GM18499 (cell line): Measurements from ENCODE around the gene KLF2.

Experiments used
- ATAC-seq: cut with Tn5 transposase; IDR thresholded peaks from one replicate; pipeline ENCODE4 v1.9.1; 2021; ENCODE audit warnings: moderate number of reproducible peaks; ENCODE audit not compliant: insufficient read depth, unreplicated experiment

KLF2 gene

DNA sequence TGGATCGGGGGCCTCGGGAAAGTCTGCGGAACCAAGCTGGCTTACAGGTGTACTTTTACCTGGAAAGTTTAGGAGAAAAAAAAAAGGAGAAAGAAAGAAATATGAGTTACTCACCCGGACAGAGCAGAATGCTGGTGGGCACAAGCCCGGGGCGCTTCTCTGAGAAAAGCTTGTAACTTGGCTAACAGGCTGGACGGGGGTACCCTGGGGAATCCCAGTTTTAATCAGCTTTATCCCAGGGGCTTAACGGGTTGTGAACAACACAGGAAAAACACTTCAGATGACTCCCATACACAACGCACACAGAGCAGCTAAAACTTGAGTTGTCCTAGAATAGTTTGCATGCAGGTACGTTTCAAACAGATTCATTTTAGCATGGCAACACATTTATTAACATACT lies 37.3 kb downstream of the KLF2 start:
- no peak for ATAC-seq

DNA sequence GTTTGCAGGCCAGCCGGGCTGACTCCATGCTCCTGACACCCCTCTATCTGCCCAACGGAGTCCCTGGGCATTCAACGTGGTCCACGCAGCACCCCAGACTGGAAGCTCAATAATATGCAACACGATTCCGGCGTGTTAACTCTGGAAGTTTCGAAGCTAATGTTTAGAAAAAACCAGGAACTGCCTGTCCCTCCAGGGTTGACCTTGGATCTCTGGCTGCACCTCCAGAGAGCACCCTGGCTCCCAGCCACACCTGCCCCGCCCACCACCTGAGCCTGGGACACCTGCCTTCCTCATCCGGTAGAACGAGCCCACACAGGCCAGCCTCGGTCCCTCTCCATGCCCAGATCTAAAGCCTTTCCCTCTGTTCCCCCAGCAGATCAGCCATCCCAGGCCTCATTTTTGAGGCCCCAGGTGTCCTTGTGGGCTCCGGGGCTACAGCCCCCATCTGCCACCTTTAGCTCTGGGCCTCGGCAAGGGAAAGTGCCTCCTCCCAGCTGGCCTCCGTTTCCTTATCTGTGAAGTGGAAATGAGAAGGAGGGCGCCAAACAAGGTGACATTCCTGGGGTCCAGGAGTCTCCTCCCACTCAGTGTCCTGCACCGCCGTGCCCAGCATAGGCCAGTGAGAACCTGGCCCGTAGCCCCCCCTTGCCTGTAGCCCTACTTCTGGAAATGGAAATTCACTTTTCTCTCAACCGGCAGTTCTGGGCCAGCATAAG lies 38.7 kb downstream of the KLF2 start:
- ATAC-seq, result no peak

- no peak for ATAC-seq
Measured at GRCh38 chr19:16363852-16364230, 39.2 kb downstream of the KLF2 start.

DNA sequence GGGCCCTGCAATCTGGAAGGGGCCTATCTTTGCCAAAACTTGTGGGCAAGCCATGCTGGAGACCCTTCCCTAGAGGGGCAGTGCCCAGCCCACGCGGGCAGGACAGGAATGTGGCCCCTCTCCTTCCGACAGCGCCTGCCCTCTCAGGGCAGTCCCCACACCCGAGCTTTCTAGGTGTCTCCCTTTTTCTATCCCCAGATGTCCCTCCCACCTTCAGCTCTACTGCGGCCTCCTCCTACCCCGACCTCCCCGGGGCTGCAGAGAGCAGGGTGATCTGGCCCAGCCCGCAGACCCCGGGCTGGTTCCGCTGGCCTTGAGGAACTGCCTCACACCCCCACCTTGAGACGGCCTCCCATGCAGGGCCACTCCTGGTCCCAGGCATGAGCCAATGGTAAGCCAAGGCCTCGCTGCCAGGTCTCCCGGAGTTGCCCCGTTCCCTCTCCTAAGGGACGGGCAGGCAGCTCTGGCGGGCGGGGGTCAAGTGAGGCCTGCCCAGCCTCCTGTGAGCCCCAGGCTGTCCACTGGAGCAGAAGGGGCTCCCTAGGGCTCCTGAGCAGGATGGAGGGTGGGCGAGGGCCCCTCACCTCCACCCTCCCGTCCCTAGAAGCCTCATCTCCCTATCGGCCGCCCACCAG lies 39.7 kb downstream of the KLF2 start:
- no peak for ATAC-seq

DNA sequence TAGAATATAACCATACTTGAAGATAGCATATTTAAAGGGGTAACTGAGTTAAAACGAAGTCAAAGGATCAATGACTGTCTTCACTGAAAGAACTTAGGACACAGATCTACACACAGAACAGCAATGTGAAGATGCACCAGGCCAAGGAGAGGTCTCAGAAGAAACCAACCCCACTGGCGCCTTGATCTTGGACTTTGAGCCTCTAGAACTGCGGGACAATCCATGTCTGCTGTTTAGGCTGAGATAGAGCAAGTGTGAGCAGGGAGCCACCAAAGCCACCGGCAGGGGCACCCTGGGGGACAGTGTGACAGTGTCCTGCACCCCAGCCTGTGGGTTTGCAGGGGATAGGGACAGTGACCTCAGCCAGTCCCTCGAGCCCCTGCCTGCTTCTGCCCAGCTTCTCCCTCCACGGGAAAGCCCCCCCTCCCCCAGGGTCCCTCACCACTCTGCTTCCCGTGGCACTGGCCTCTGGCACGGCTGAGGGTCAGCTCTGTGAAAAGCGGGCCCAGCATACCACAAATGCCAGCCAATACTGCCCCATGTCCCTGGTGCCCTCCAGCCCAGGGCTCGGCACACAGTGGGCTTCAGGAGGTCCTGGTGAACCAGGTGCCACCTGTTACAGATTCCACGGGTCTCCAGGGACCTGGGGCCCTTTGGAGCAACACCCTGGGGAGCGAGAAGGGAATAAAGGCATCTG lies 40.8 kb downstream of the KLF2 start:
- ATAC-seq, result no peak

DNA sequence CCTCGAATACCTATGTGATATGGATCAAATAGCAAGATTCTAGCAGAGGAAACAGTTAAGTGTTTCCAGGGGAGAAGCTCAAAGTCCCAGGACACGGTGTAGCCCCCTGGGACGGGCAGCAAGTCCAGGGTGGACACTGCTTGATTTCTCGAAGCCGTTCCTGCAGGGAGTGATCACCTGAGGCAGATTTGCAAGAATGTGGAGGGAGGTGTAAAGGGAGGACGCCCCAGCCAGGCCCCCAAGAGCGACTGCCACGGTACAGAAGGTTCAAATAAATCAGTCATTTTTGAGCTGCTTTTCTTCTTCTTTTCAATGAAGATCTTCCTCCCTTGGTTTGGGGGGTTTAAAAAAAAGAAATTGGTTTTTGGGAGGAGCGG lies 41.4 kb downstream of the KLF2 start:
- ATAC-seq, result no peak

GRCh38 chr19:16366433-16367260 lies 42.0 kb downstream of the KLF2 start:
- no peak for ATAC-seq

DNA sequence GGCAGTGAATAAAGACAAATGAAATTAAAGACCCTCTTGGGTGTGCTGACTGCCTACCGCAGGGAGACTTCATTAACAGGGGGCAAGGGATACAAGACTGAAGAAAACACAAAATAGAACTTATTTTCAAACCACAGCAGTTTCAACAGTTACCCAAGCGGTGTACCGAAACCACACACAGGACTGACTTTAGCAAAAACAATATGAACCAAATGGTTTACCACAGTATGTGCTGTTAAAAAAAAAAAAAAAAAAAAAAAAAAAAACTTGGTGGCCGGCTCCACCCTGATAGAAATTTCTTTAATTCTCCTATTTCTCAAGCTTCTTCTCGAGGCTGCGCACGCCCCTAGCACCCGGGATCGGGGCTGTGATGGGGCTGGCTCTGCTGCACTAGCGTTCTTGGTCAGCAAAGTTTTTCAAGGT lies 42.6 kb downstream of the KLF2 start:
- no peak for ATAC-seq

GRCh38 chr19:16368385-16369305 lies 44.0 kb downstream of the KLF2 start:
- no peak for ATAC-seq

DNA sequence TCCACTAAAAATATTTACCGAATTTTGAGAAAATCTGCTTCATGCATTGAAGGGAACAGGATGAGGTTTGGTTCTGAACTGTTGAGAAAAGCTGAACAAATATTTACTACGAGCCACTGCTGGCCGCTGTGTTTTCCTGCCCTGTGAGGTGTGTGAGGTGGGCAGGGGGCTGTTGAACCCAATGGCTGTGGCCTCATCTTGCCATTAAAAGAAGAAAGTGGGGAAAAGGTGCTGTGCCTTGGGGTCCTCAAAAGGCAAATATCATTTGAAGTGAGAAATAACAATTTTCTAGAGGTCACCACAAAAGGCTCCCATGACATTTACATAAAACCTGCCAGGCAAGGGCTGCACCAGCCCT lies 44.7 kb downstream of the KLF2 start:
- ATAC-seq, result no peak

DNA sequence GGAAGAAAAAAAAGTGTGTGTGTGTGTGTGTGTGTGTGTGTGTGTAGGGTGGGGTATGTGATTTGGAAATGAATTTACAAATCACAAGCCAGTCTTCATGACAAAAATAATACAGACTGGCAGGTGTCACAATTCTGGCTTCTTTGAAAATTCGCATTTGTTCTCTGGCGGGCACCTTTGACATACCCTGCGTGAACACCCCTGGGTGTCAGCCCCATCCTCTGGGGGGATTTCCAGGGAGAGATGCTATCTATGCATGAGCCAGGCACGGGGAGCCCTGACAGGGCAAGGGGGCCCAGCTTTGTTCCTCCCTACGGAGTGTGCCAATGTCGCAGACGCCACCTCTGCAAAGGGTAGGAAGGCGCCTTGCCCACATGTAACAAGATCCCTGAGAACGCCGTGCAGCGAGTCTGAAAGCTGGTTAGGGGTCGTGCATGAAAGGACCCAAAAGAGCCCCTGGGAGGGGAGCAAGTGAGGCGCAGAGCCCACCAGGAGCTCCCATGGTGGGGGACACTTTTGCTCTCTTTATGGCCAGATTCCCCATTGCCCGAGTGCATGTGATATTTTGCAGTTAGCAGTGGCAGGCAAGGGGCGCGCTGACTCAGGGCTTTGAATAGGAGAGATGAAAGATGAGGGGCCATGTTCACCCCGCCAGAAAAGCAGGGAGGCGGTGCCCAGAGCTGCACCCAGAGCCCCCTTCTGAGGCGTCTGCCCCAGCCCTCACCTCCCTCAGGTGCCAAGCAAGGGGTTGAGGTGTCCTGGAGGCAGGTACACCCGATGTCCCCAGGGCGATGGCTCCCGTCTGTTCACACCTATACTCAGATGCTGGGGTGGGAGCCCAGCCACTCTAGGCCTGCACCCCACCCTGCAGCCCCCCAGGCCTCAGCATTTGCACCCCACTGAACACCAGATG lies 45.3 kb downstream of the KLF2 start:
- no peak for ATAC-seq

DNA sequence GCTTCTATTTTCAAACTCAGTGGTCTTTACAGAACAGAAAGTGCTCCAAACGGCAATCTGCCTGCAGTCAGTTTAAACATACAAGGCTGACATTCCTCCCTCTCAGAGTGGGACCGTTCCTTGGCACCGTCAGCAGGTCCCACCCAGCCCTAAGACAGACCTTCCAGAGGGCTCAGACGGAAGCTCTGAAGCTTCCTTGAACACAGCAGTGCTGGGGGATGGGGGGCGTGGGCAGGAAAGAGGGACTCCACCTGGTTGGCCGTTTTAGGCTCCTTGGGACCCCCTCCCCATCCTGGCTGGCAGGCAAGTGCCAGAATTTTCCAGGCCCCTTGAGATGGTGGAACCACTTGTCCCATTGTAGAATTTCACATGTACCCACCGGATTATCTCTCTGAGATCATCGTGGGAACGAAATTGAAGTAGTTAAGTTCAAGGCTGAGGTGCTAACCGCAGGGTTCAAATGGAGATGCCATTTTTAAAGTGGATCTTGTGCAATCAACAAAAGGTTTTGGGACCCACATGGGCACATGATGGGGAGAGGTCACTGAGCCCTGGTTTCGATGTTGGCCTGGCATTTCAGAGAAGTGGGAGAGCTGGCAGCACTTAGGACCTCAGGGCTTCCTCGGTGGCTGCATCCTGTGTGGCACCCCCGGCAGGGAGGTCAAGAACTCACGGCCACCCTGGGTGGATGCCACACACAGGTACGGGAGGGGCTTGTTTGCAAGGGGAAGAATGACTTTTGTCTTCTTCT lies 46.2 kb downstream of the KLF2 start:
- no peak for ATAC-seq

- ATAC-seq, result no peak
Measured at GRCh38 chr19:16371540-16371986, 46.9 kb downstream of the KLF2 start.

GRCh38 chr19:16372065-16372915 lies 47.7 kb downstream of the KLF2 start:
- ATAC-seq, result no peak

- ATAC-seq, result no peak
Measured at GRCh38 chr19:16373079-16373478, 48.5 kb downstream of the KLF2 start.

GRCh38 chr19:16373532-16373931 lies 48.9 kb downstream of the KLF2 start:
- ATAC-seq, result no peak

DNA sequence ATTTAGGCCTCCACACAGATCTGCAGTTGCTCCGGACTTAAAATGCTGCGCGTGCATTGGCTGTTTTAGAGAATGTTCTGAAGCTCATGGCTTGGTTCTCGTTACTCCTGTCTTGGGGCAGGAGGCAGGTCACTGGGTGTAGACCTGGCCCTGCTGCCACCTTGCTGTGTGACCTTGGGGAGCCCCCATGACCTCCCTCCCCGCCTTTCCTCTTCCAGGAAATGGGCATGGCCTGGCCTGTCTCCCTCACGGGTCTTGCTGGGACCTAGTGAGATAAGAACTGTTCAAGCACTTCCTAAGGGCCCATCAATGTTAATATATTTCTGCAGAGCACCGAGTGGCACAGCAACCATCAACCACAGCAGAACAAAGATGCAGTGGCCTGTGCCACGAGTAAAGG lies 49.4 kb downstream of the KLF2 start:
- ATAC-seq, result no peak
